Loucy (cell line): ENCODE results near the gene ZDHHC11.

Experiments
- H2AFZ ChIP-seq: fragments of 200-600 bp; sonication (generic); 2 replicates; pipeline ENCODE4 v1.6.0; 2016; ENCODE audit warnings: antibody characterized with exemption, mild to moderate bottlenecking, low read length, moderate library complexity
- H3F3A ChIP-seq: fragments of 200-600 bp; 2 replicates; pipeline ENCODE4 v1.6.0; 2016; ENCODE audit warnings: antibody characterized with exemption, low read depth, mild to moderate bottlenecking
- H3K27me3 ChIP-seq: fragments of 200-600 bp; sonication (generic); 2 replicates; pipeline ENCODE4 v1.6.1; 2014; ENCODE audit warnings: low read length, mild to moderate bottlenecking; ENCODE audit not compliant: insufficient read depth, poor library complexity, severe bottlenecking
- H3K36me3 ChIP-seq: fragments of 200-600 bp; sonication (generic); 2 replicates; pipeline ENCODE4 v1.6.1; 2016; ENCODE audit warnings: low read length; ENCODE audit not compliant: insufficient read depth
- H3K4me1 ChIP-seq: fragments of 200-600 bp; sonication (generic); 2 replicates; pipeline ENCODE4 v1.5.1; 2014; ENCODE audit warnings: low read length, mild to moderate bottlenecking; ENCODE audit not compliant: insufficient read depth, poor library complexity, severe bottlenecking
- H3K4me2 ChIP-seq: fragments of 200-600 bp; sonication (generic); 2 replicates; pipeline ENCODE4 v1.6.0; 2014; ENCODE audit warnings: antibody characterized with exemption, low read length, low read depth, mild to moderate bottlenecking; ENCODE audit not compliant: poor library complexity, severe bottlenecking
- H3K4me3 ChIP-seq: fragments of 200-600 bp; sonication (generic); 2 replicates; pipeline ENCODE4 v1.5.1; 2014; ENCODE audit warnings: low read length, mild to moderate bottlenecking, mixed read lengths; ENCODE audit not compliant: poor library complexity, severe bottlenecking
- H3K79me2 ChIP-seq: fragments of 200-600 bp; sonication (generic); 2 replicates; pipeline ENCODE4 v1.6.1; 2014; ENCODE audit warnings: low read length; ENCODE audit not compliant: insufficient read depth
- H3K9ac ChIP-seq: fragments of 200-600 bp; sonication (generic); 2 replicates; pipeline ENCODE4 v1.6.0; 2014; ENCODE audit warnings: mild to moderate bottlenecking, low read depth, low read length, moderate library complexity; ENCODE audit not compliant: poor library complexity, severe bottlenecking
- H3K9me2 ChIP-seq: fragments of 200-600 bp; sonication (generic); replicated peaks from 2 replicates; pipeline ENCODE4 v1.6.1; 2016; ENCODE audit warnings: low read depth, low read length, mixed read lengths
- H3K9me3 ChIP-seq: fragments of 200-600 bp; sonication (generic); 2 replicates; pipeline ENCODE4 v1.6.1; 2014; ENCODE audit warnings: mild to moderate bottlenecking, antibody characterized with exemption, low read length, low read depth; ENCODE audit not compliant: insufficient read depth
- H4K20me1 ChIP-seq: fragments of 200-600 bp; sonication (generic); 2 replicates; pipeline ENCODE4 v1.6.0; 2014; ENCODE audit warnings: antibody characterized with exemption, low read length, mild to moderate bottlenecking; ENCODE audit not compliant: insufficient read depth, poor library complexity, severe bottlenecking
- EZH2phosphoT487 ChIP-seq: fragments of 200-600 bp; IDR thresholded peaks from 2 replicates; pipeline ENCODE4 v1.6.1; 2018; ENCODE audit warnings: antibody characterized with exemption, mild to moderate bottlenecking, moderate library complexity, borderline replicate concordance
- TF ChIP-seq, protein P1 (sequence below): fragments of 200-600 bp; sonication (generic); conservative IDR thresholded peaks from 2 replicates; pipeline ENCODE4 v1.5.1; 2014; ENCODE audit warnings: mild to moderate bottlenecking, antibody characterized with exemption, low read length

The ZDHHC11 gene

DNA sequence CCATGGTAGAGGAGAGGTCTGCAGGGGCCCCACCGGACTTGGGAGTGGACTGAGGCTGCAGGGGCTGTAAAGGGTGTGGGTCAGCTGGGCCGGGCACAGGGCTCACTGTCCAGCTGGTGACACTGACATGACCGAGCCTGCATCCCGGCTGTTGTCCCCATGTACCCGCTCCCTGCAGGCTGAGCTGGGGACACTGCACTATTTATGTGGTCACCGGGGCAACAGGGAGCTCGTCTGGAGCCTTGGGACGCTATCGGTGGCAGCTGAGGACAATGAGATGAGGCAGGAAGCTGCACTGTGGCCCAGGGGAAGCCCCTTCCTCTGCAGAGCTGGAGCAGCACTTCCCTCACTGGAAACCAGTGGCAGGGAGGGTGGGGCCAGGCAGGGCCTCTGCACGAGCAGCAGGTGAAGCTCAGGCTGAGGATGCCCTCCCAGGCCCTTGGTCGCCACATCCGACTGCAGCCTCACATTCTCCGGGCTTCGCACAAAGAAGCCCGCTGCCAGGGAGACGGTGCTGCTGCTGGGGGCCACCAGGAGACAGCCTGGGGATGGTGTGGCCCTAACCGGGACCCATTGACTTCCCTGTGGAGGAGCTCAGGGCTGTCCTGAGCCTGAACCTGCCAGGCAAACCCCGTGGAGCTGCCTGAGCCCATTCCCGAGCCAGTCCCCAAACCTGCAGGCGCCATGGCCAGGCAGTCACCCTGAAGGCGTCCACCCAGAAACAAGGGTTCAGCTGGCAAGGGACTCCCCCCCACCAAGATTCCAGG, 92.7 kb downstream of the ZDHHC11 start:
- H3K79me2 ChIP-seq, result no peaks in the 10 kb centered on the region
- no peak overlapping the region for H2AFZ ChIP-seq
- no peaks in the 10 kb centered on the region; the same call in 1 of the 2 replicates for H3K9me3 ChIP-seq
- H3K27me3 ChIP-seq, result no peaks in the 10 kb centered on the region
- TF ChIP-seq, protein P1, sequence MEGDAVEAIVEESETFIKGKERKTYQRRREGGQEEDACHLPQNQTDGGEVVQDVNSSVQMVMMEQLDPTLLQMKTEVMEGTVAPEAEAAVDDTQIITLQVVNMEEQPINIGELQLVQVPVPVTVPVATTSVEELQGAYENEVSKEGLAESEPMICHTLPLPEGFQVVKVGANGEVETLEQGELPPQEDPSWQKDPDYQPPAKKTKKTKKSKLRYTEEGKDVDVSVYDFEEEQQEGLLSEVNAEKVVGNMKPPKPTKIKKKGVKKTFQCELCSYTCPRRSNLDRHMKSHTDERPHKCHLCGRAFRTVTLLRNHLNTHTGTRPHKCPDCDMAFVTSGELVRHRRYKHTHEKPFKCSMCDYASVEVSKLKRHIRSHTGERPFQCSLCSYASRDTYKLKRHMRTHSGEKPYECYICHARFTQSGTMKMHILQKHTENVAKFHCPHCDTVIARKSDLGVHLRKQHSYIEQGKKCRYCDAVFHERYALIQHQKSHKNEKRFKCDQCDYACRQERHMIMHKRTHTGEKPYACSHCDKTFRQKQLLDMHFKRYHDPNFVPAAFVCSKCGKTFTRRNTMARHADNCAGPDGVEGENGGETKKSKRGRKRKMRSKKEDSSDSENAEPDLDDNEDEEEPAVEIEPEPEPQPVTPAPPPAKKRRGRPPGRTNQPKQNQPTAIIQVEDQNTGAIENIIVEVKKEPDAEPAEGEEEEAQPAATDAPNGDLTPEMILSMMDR, result no peak
- no peak for TF ChIP-seq EZH2phosphoT487
- no peak overlapping the region for H3K4me2 ChIP-seq
- H3K9ac ChIP-seq, result no peak overlapping the region
- no peaks in the 10 kb centered on the region for H3K4me1 ChIP-seq
- no peaks in the 10 kb centered on the region for H4K20me1 ChIP-seq
- no peak overlapping the region for H3K4me3 ChIP-seq
- no peaks in the 10 kb centered on the region for H3K9me2 ChIP-seq
- no peaks in the 10 kb centered on the region for H3F3A ChIP-seq
- H3K36me3 ChIP-seq, result no peaks in the 10 kb centered on the region

GRCh38 chr5:757346-757930, 93.3 kb downstream of the ZDHHC11 start:
- no peaks in the 10 kb centered on the region for H3K36me3 ChIP-seq
- H2AFZ ChIP-seq, result no peak overlapping the region
- no peak for TF ChIP-seq EZH2phosphoT487
- TF ChIP-seq, protein P1, result no peak
- H3K27me3 ChIP-seq, result no peaks in the 10 kb centered on the region
- no peak overlapping the region for H3K9ac ChIP-seq
- no peaks in the 10 kb centered on the region; the same call in 1 of the 2 replicates for H3K9me3 ChIP-seq
- H3K79me2 ChIP-seq, result no peaks in the 10 kb centered on the region
- no peaks in the 10 kb centered on the region for H3F3A ChIP-seq
- H3K4me3 ChIP-seq, result no peak overlapping the region
- H3K4me2 ChIP-seq, result no peak overlapping the region
- no peaks in the 10 kb centered on the region for H3K9me2 ChIP-seq
- no peaks in the 10 kb centered on the region for H4K20me1 ChIP-seq
- no peaks in the 10 kb centered on the region for H3K4me1 ChIP-seq

- H4K20me1 ChIP-seq, result no peaks in the 10 kb centered on the region
- H3K36me3 ChIP-seq, result no peaks in the 10 kb centered on the region
- H2AFZ ChIP-seq, result no peak overlapping the region
- H3K9me2 ChIP-seq, result no peaks in the 10 kb centered on the region
- H3K9ac ChIP-seq, result no peak overlapping the region
- no peaks in the 10 kb centered on the region for H3K27me3 ChIP-seq
- no peak overlapping the region for H3K4me3 ChIP-seq
- no peak overlapping the region for H3K4me2 ChIP-seq
- no peaks in the 10 kb centered on the region for H3K4me1 ChIP-seq
- no peaks in the 10 kb centered on the region for H3F3A ChIP-seq
- H3K79me2 ChIP-seq, result no peaks in the 10 kb centered on the region
- TF ChIP-seq, protein P1, result no peak
- TF ChIP-seq EZH2phosphoT487, result no peak
- no peaks in the 10 kb centered on the region; the same call in 1 of the 2 replicates for H3K9me3 ChIP-seq
Observed at GRCh38 chr5:756865-757345, 93.9 kb downstream of the ZDHHC11 start.
